ENCODE measurements around the gene HS6ST3. TPM values are rescaled to one million over a fixed set of nuclear protein-coding genes. Genes with fewer than 3 reads are reported as not detected.

HS6ST3 gene
- total RNA-seq, 1 donor, result under 0.01 TPM

DNA sequence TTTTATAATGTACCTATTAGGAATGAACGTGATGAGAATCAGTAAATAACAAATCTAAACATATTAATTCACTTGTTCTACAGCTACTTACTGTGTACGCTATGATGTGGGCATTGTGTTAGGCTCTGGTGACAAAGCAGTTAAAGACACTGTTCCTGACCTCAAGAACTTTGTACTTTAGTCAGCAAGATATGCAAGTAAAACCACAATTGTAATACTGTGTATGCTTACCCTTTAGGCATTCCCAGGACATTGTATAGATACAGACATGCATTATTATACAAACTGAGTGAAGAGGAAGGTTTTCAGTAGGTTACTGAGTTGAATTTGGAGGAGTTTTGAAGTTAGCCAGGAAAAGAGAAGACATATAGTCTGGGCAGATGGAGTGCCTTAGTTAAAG, 435.8 kb downstream of the HS6ST3 start:
- Histone ChIP-seq H3K9me3 (ENCODE audit: low read depth, low read length) (no peaks in the 10 kb centered on the region), H3K4me3 (ENCODE audit: low read length) (no peak overlapping the region), H3K27me3 (ENCODE audit: insufficient read depth, low read length) (no peaks in the 10 kb centered on the region), H3K4me1 (ENCODE audit: insufficient read depth, low read length) (no peaks in the 10 kb centered on the region)

DNA sequence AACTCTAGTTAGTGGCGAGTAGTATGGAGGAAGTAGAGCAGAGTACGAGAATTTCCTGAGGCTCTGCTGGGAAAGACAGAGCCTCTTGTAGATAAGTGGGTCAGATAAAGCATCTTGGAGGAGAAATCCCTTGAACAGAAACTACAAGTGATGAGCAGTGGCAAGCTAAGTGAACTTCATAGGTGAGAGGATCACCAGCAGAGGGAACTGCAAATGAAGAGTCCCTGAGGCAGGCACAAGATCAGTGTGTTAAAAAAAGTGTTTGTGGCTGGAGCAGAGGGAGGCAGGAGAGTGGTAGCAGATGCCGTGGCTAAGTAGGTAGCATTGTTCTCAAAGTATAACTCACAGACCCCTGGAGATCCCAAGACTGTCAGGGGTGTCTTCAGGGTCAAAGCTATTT, 437.6 kb downstream of the HS6ST3 start:
- H3K27me3 ChIP-seq (ENCODE audit: insufficient read depth, low read length), result no peaks in the 10 kb centered on the region
- no peaks in the 10 kb centered on the region for H3K4me1 ChIP-seq (ENCODE audit: insufficient read depth, low read length)
- no peaks in the 10 kb centered on the region for H3K9me3 ChIP-seq (ENCODE audit: low read depth, low read length)
- no peak overlapping the region for H3K4me3 ChIP-seq (ENCODE audit: low read length)

DNA sequence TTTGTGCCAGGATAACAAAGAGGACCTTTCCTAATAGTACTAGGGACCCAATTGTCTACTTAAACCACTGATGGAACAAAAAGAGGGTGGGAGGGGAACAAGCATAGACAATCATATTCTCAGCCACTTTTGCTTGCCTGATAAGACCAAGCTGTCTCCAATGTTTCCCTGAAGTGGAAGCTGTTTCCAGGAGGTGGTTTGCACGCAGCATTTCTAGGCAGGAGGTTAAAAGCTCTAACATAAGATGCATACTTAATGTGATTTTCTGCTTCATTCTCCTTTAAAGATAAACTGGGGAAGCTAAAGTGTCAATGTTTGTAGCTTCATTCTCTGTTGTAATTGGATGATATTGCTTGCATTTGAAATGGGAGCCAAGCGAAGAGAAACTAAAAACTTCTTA, 442.9 kb downstream of the HS6ST3 start:
- no peak overlapping the region for H3K4me3 ChIP-seq (ENCODE audit: low read length)
- no peaks in the 10 kb centered on the region for H3K4me1 ChIP-seq (ENCODE audit: insufficient read depth, low read length)
- no peaks in the 10 kb centered on the region for H3K27me3 ChIP-seq (ENCODE audit: insufficient read depth, low read length)
- no peaks in the 10 kb centered on the region for H3K9me3 ChIP-seq (ENCODE audit: low read depth, low read length)

DNA sequence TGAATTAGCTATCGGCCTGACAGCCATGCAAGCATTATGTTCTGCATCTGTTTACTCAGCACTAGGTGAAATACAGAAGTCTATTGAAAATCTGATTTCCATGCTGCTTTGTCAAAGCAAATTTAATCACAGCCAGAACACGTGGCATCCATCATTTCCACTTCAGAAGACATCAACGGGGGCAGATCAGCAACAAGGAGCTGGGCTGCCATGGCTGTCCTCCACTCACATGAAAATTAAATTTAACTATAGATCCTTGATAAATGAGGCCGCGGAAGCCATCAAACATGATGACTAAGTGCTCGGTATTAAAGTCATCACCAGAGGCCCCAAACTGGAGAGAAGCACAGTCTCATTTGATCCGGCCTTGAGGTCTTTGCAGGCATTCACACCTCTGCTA, 443.5 kb downstream of the HS6ST3 start:
- no peak overlapping the region for H3K4me3 ChIP-seq (ENCODE audit: low read length)
- H3K27me3 ChIP-seq (ENCODE audit: insufficient read depth, low read length), result no peaks in the 10 kb centered on the region
- H3K9me3 ChIP-seq (ENCODE audit: low read depth, low read length), result no peaks in the 10 kb centered on the region
- H3K4me1 ChIP-seq (ENCODE audit: insufficient read depth, low read length), result no peaks in the 10 kb centered on the region

DNA sequence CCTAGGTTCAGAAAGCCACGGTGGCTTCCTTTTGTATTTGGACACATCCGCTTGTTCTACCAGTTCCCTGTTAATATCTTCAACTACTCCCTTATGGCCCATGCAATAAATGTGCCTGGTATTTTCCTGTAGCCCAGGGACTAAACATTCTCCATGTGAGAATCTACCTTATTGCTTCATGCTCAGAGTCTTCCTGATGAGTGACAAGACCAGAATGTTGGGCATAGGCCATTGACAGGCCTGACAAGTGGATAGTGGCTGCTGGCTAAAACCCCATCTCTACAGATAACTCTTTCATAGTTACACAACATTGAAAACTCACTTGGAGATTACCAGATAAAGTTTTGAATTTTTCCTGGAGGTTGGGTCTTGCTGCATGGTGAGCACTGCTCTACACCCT, 449.9 kb downstream of the HS6ST3 start:
- Histone ChIP-seq H3K4me3 (ENCODE audit: low read length) (no peak overlapping the region), H3K4me1 (ENCODE audit: insufficient read depth, low read length) (no peaks in the 10 kb centered on the region), H3K9me3 (ENCODE audit: low read depth, low read length) (no peaks in the 10 kb centered on the region), H3K27me3 (ENCODE audit: insufficient read depth, low read length) (no peaks in the 10 kb centered on the region)

DNA sequence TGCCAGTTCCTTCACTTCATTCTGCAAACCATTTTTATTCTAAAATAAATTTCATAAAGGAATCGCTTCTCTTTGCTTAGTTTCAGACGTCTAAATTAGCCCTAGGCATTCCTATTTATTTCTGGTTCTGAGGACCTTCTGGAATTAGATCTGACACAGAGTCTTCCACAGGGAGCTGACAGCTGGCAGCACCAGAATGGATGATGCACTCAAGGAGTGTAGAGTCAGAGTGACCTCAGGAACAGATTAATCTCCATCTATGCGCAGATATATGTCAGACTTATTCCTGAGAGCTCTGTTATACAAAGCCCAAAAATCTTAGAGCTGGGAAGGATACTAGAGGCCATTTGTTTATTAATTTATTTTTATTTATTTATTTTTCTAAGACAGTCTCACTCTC, 450.8 kb downstream of the HS6ST3 start:
- Histone ChIP-seq H3K4me1 (ENCODE audit: insufficient read depth, low read length) (no peaks in the 10 kb centered on the region), H3K27me3 (ENCODE audit: insufficient read depth, low read length) (no peaks in the 10 kb centered on the region), H3K4me3 (ENCODE audit: low read length) (no peak overlapping the region), H3K9me3 (ENCODE audit: low read depth, low read length) (no peaks in the 10 kb centered on the region)

DNA sequence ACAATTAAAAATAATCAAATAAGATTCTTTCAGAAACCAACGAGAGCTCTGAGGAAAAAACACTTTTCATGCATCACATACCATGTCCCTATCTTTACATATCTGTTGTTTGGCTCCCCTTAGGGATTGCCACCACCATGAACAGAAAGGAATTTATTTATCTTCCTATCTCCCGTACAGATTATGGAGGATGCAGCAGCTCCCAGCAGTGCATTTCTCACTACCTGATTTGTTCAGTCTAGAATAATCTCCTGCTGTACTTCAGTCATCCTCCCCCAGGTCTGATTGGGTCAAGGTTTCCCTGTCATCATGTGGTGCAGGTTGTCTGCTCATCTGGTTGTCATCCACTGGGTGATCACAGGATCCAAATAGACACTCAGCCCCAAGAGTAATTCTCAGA, 453.1 kb downstream of the HS6ST3 start:
- Histone ChIP-seq H3K27me3 (ENCODE audit: insufficient read depth, low read length) (no peaks in the 10 kb centered on the region), H3K4me1 (ENCODE audit: insufficient read depth, low read length) (no peaks in the 10 kb centered on the region), H3K9me3 (ENCODE audit: low read depth, low read length) (no peaks in the 10 kb centered on the region), H3K4me3 (ENCODE audit: low read length) (no peak overlapping the region)

DNA sequence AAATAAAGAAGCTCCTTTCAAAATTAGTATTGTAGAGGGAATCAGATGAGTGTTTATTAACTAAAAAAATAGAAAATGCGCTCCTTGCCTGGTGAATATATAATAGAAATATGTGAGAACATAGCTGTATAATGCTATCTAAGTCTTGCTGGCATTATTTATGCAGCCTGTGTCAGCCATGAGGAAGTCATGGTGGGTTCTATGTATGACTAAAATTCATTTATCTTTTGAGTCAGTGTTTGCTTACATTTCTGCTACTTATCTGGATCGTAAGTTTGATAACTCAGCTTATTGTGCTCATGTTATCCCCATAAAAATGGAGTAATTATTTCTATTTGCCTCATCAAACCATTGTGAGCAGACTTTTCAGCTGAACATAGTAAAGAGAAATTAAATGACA, 455.1 kb downstream of the HS6ST3 start:
- Histone ChIP-seq H3K4me3 (ENCODE audit: low read length) (no peak overlapping the region), H3K27me3 (ENCODE audit: insufficient read depth, low read length) (no peaks in the 10 kb centered on the region), H3K9me3 (ENCODE audit: low read depth, low read length) (no peaks in the 10 kb centered on the region), H3K4me1 (ENCODE audit: insufficient read depth, low read length) (no peaks in the 10 kb centered on the region)

DNA sequence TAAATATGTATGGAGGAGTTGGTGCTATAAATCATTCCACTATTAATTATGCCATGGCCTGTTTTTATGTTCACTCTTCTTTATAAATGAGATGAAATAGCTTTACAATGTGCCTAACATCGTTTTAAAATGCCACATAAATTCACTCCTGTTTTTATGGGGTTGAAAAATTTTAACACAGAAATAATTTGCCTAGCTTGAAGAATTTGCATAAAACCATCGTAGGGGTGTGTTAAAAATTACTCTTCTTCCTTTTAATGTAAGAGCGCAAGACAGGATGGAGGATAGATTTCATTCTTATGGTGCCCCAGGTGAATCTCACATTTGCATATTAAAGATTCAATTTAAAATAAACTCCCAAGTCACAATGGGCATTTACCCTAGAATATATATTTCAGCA, 456.6 kb downstream of the HS6ST3 start:
- no peak overlapping the region for H3K4me3 ChIP-seq (ENCODE audit: low read length)

DNA sequence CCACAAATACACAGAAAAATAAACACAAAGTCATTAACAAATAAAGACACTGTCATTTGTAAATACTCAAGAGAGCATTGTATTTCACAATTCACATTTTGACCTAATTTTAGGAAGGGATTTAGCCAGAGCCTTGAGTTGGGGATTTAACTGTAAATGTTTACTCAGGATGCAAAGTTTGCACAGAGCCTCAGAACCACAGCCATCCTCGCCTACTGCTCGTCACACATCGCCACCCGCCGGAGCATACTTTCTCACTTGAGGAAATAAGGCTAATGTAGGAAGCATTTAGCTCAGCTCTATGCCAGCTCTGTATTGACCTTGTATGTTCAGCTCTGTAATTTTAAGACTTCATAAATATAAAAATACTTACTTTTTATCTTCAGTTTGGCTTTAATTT, 461.6 kb downstream of the HS6ST3 start:
- no peak overlapping the region for H3K4me3 ChIP-seq (ENCODE audit: low read length)
- H3K27me3 ChIP-seq (ENCODE audit: insufficient read depth, low read length), result no peaks in the 10 kb centered on the region
- H3K4me1 ChIP-seq (ENCODE audit: insufficient read depth, low read length), result no peaks in the 10 kb centered on the region
- no peaks in the 10 kb centered on the region for H3K9me3 ChIP-seq (ENCODE audit: low read depth, low read length)

More for the DNA sequence above, 456.6 kb downstream of the HS6ST3 start:
- no peaks in the 10 kb centered on the region for H3K4me1 ChIP-seq (ENCODE audit: insufficient read depth, low read length)
- H3K27me3 ChIP-seq (ENCODE audit: insufficient read depth, low read length), result no peaks in the 10 kb centered on the region
- H3K9me3 ChIP-seq (ENCODE audit: low read depth, low read length), result no peaks in the 10 kb centered on the region

DNA sequence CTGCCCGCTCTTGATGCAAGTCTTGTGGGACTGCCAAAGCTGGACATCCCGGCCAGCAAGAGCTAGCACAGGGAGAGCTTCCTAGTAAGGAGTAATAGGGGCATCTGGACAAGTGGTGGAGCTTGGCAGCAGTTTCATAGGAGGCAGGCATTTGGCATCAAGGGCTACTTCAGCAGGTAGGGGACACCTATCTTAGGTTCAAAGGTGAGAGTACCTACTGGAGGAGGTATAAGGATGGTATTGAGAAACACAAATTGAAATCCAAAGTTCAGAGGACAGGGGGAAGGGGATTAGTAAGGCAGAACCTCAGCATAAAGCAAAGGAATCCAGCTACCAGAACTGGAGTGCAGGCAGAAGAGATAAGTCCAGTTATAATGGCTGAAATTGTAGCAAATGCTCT, 462.7 kb downstream of the HS6ST3 start:
- Histone ChIP-seq H3K27me3 (ENCODE audit: insufficient read depth, low read length) (no peaks in the 10 kb centered on the region), H3K4me3 (ENCODE audit: low read length) (no peak overlapping the region), H3K9me3 (ENCODE audit: low read depth, low read length) (no peaks in the 10 kb centered on the region), H3K4me1 (ENCODE audit: insufficient read depth, low read length) (no peaks in the 10 kb centered on the region)

DNA sequence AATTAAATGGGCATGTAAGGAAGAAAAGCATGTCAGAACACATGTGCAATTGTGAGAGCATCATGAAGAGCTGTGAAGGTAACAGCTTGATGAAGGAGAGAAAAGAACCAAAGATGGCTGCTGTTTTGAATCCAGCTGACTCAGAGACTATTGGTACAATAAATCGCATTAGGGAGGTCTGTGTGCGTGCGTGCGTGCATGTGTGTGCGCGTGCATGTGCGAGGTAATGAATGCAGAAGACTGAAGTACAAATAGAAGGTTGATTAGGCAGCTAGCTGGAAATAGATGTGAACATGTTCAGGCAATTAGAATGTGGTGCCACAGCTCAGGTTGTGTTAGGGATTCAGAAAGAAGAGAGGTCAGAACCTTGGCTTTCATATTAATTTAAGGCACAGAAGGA, 463.9 kb downstream of the HS6ST3 start:
- H3K4me3 ChIP-seq (ENCODE audit: low read length), result no peak overlapping the region
- no peaks in the 10 kb centered on the region for H3K4me1 ChIP-seq (ENCODE audit: insufficient read depth, low read length)
- no peaks in the 10 kb centered on the region for H3K9me3 ChIP-seq (ENCODE audit: low read depth, low read length)
- H3K27me3 ChIP-seq (ENCODE audit: insufficient read depth, low read length), result no peaks in the 10 kb centered on the region

DNA sequence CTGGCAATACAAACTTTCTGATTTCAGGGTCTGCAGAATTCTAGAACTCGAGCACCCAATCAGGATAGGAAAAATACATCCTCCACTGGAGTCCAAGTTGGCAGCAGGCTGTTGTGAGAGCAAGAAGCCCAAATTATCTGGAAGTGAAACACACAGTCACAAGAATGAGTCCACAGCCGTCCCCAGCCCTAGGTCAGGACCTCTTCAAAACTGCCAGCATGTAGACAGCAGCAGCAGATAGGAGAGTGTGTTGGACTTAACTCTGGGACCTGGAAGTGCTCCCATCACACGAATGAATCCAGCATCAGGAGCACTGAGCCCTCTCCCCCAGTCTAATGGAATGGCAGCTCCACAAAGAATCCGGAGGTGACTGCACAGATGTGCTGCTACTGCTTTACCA, 483.7 kb downstream of the HS6ST3 start:
- H3K4me3 ChIP-seq (ENCODE audit: low read length), result no peak overlapping the region
- no peaks in the 10 kb centered on the region for H3K27me3 ChIP-seq (ENCODE audit: insufficient read depth, low read length)
- H3K4me1 ChIP-seq (ENCODE audit: insufficient read depth, low read length), result no peaks in the 10 kb centered on the region
- H3K9me3 ChIP-seq (ENCODE audit: low read depth, low read length), result no peaks in the 10 kb centered on the region

DNA sequence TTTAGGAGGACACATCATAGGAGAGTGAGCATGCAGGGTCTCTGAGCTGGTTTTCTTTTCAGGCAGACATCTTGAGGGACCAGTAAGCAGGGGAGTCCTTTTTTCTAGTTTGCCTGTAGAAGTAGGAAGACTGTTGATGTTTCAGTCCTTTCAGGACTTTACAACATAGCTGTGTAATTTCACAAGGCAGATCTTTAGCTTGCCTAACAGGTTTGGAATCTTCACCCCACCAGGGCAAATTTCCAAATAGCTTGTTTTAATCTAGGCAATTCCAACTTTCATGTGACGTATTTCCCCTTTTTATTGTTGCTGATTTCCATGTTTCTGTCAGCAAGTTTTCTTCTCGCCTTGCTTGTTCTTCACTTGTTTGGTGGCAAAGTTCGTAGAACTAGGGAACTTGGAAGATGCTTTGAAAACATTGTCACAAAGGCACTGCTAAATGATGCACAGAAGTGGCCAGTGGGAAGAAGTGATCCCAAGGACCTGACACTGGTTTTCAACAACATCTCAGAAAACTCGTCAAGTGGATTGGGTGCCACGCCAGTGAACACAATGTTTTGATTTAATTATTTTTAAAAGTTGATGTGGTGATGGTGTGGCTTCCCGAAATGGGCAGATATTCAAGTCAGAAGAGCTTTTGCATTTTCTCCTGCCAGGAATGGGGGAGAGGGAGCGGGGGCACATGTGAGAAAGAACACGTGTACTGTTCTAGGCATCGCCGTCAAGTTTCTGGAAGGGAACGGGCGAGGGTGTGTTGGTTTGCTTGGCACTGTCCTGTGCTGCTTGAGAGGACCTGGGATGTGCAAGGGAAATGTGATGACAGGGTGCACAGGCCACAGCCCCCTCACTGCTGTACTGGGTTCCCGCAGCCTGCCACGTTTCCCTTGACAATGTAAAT, 485.8 kb downstream of the HS6ST3 start:
- Histone ChIP-seq H3K4me3 (ENCODE audit: low read length) (no peak overlapping the region), H3K27me3 (ENCODE audit: insufficient read depth, low read length) (no peaks in the 10 kb centered on the region), H3K9me3 (ENCODE audit: low read depth, low read length) (no peaks in the 10 kb centered on the region), H3K4me1 (ENCODE audit: insufficient read depth, low read length) (no peaks in the 10 kb centered on the region)

DNA sequence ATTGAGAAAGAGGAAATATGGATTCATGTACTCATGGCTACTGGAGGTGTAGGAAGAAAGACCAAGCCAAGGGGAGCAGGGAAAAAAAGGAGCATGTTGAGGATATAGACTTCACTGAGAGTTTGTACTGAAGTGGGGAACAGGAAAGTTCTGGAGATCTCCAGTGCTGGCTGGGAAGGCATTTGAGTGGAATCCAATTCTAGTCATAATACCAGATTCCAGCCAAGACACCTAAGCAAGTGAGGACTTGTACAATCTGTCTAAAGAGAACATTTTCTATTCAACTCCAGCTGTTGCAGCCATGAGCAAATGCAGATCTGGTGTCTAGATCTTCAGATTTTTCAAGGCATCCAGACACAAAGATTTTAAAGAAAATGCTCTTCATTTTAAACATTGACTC, 491.8 kb downstream of the HS6ST3 start:
- Histone ChIP-seq H3K9me3 (ENCODE audit: low read depth, low read length) (no peaks in the 10 kb centered on the region), H3K27me3 (ENCODE audit: insufficient read depth, low read length) (no peaks in the 10 kb centered on the region), H3K4me3 (ENCODE audit: low read length) (no peak overlapping the region), H3K4me1 (ENCODE audit: insufficient read depth, low read length) (no peaks in the 10 kb centered on the region)

DNA sequence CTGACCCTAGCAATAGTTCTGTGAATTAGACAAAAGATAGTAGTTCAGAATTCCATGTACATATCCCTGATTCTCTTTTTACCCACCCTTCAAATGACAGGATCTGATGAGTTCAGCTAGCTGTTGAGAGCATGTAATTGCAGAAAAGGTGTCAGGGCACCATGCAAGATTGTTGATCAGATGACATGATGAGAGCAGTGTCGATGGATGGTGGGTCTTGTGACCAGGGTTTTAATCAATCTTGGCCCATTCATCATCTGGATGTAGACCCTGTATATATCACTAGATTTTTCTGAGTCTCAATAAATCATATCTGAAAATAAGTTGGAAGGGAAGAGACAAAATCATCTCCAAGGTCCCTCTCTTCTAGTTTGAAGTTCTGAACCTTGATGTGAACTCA, 525.3 kb downstream of the HS6ST3 start:
- Histone ChIP-seq H3K27me3 (ENCODE audit: insufficient read depth, low read length) (no peaks in the 10 kb centered on the region), H3K4me3 (ENCODE audit: low read length) (no peak overlapping the region), H3K4me1 (ENCODE audit: insufficient read depth, low read length) (no peaks in the 10 kb centered on the region)

More for the DNA sequence above, 525.3 kb downstream of the HS6ST3 start:
- H3K9me3 ChIP-seq (ENCODE audit: low read depth, low read length), result no peaks in the 10 kb centered on the region

All from mononuclear cell (primary cell).